Jurkat, Clone E6-1 (cell line): ENCODE data around the gene HTT.
"Not testable (repeated sequence)": the region's sequence is repeated elsewhere in the genome, so short reads cannot be mapped to it uniquely, and the experiment has no call there.

Source experiments
- DNase-seq: peaks from one replicate; pipeline ENCODE4 v3.0.0-alpha.2; 2011; ENCODE audit warnings: low read depth, low spot score
- H3K4me3 ChIP-seq: 2 replicates; pipeline ENCODE4 v1.5.1; 2011; ENCODE audit warnings: mild to moderate bottlenecking, low read length, control low read depth, moderate library complexity

HTT gene

GRCh38 chr4:3074846-3075651 is 568 bp downstream of the HTT start:
- H3K4me3 ChIP-seq = peak overlapping the region; percentile 90
- no peak for DNase-seq

- peak overlapping the region; percentile 90 for H3K4me3 ChIP-seq
- DNase-seq = no peak
These were observed 1.1 kb downstream of the HTT start for GRCh38 chr4:3075652-3075981.

GRCh38 chr4:3077796-3078195 is 3.3 kb downstream of the HTT start:
- no peak overlapping the region for H3K4me3 ChIP-seq
- no peak for DNase-seq

- H3K4me3 ChIP-seq = no peak overlapping the region
- no peak for DNase-seq
These were observed 5.2 kb downstream of the HTT start for GRCh38 chr4:3079694-3080123.

GRCh38 chr4:3082925-3083515 is 8.5 kb downstream of the HTT start:
- H3K4me3 ChIP-seq = no peak overlapping the region
- DNase-seq = no peak

DNA sequence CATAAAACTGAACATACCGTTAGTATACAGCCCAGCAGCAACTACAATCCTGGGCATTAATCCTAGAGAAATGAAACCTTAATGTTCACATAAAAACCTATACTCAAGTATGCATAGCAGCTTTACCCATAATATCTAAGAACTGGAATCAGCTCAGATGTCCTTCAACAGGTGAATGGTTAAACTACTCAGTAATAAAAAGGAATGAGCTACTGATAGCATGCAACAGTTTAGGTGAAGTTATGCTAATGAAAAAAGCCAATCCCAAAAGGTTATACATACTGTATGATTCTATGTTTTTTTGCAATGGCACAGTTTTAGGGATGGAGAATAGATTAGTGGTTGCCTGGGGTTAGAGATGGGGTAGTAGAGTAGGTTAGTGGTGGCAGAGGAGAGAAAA is 9.3 kb downstream of the HTT start:
- DNase-seq = no peak
- H3K4me3 ChIP-seq = no peak overlapping the region

- H3K4me3 ChIP-seq = no peak overlapping the region
- no peak for DNase-seq
These were observed 11.6 kb downstream of the HTT start for GRCh38 chr4:3085948-3086670.

DNA sequence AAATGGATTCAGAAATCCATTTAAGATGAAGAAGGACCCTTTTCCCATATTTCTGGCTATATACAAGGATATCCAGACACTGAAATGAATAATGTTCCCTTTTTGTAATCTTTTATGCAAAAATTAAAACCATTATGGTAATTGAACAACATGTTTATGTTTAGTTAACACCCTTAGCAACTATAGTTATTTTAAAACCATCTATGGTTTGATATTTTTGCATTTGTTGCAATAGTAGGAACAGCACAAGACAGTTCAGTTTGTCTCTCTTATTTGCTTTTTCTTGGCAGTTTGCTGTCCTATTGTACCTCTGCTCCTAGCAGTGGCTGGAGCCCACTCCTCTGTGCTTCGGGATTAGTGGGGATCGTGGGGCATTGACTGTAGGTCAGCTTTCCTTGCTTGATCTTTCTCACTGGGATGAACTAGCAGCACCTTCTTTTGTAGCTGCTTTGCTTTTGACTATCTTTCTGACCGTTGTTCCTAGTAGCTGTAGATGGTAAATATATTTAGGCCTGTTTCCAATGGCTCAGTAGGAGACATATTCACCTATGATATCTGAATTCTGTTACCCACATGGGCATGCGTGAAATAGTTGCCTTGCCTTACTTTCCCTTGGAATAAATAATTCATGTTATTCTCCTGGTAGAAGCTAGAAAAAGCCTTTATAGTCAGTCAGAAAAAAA is 12.8 kb downstream of the HTT start:
- DNase-seq = no peak
- no peak overlapping the region for H3K4me3 ChIP-seq

GRCh38 chr4:3091464-3091863 is 17.0 kb downstream of the HTT start:
- no peak for DNase-seq
- H3K4me3 ChIP-seq = no peak overlapping the region

DNA sequence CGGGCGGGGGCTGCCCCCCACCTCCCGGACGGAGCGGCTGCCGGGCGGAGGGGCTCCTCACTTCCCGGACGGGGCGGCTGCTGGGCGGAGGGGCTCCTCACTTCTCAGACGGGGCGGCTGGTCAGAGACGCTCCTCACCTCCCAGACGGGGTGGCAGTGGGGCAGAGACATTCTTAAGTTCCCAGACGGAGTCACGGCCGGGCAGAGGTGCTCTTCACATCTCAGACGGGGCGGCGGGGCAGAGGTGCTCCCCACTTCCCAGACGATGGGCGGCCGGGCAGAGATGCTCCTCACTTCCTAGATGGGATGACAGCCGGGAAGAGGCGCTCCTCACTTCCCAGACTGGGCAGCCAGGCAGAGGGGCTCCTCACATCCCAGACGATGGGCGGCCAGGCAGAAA is 20.2 kb downstream of the HTT start:
- H3K4me3 ChIP-seq, DNase-seq: not testable (repeated sequence)

- H3K4me3 ChIP-seq = no peak overlapping the region
- no peak for DNase-seq
These were observed 21.7 kb downstream of the HTT start for GRCh38 chr4:3096202-3096601.

DNA sequence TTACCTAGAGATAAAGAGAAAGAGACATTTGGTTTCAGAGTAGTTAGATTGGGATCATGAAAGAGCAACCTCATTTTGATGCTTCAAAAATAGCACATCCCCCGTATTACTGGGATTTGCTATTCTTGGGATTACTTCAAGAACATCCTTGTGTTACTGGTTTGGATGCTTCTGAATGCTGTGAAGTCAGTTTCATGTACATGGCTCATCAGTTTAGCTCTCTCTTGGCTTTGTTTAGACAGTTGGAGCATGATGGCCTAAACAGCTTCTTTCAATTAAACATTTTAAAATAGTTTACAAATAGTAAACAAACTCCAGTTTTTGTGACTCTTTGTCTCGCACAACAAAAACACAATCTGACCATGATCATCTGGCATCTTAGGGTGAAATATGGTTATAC is 23.9 kb downstream of the HTT start:
- H3K4me3 ChIP-seq = no peak overlapping the region
- no peak for DNase-seq

DNA sequence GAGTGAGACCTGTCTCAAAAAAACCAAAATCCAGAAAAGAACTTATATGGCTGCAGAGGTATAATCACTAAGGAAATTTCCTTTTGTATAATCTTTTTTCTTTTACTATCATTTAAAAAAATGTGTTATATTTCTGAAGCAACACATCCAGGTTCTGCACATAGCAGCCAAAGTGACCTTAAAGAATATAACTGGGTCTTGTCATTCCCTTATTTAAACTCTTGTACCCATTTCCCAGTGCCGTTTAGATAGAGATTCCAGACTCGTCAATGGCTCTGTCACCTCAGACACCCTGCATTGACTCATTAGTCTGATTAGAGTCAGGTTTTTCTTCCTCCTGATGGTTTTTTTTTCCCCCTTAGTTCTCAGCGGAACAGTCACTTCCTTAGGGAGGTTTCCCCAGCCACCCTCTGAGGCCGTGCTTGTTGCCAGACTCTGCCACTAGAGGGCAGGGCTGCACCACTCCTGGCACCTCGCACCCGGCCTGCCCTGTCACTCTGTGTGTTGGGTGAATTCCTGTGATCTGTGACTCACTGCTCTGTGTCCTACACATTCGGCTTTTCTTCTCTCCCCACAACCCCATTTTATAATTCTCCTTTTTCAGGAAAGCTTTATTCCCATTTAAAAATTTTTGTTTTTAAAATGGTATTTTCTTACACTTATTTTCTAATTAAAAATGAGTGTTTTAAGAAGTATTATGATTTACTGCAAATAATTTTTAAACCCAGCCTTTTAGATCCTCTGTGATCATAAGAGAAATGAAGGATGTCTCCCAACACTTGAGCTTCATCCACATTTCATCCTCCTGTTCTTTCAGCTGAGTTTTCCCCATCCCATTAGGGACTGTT is 32.1 kb downstream of the HTT start:
- no peak overlapping the region for H3K4me3 ChIP-seq
- peak; percentile 57 for DNase-seq

- no peak for DNase-seq
- no peak overlapping the region for H3K4me3 ChIP-seq
These were observed 32.8 kb downstream of the HTT start for GRCh38 chr4:3107271-3107670.

DNA sequence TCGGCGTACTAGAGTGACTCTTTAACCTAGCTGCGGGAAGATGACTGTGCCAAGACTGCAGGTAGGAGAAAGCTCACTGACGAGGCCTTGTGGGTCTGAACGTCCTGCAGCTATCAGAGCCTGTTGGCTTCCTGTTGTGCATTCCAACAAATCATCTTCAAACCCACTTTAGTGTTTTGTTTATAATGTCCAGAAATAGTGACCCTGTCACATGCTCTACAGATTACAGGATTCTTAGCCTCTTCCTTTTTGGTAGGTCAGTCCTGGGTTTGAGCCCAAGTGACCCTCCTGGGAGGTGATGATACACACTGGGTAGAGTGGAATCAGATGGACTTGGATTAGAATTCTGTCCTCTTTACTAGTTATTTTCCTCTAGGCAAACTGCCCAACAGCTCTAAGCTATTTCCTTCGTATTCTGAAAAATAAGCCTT is 33.2 kb downstream of the HTT start:
- no peak overlapping the region for H3K4me3 ChIP-seq
- DNase-seq = no peak

- H3K4me3 ChIP-seq = no peak overlapping the region
- DNase-seq = no peak
These were observed 33.7 kb downstream of the HTT start for GRCh38 chr4:3108211-3108610.

- H3K4me3 ChIP-seq = no peak overlapping the region
- no peak for DNase-seq
These were observed 37.0 kb downstream of the HTT start for GRCh38 chr4:3111461-3111860.

DNA sequence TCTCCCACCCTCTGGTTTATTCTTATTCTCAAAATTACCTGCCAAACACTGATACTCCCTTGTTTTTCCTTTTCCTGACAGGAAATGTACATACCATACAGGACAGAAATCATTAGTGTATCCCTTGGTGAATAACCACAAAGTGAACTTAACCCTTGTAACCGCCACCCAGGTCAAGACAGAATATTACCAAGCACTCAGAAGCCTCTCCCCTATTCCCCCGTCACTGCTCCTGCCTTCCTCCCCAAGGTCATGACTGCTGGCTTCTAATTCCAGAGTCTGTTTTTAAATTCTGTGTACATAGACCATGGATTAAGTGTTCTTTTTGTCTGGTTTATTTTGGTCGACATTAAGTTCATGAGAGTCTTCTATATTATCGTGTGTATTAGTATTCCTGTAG is 37.7 kb downstream of the HTT start:
- no peak for DNase-seq

More for the DNA sequence above, 37.7 kb downstream of the HTT start:
- H3K4me3 ChIP-seq = no peak overlapping the region
